ENCODE results near the gene AAMDC. TPM values are rescaled to one million over a fixed set of nuclear protein-coding genes. Genes with fewer than 3 reads are reported as not detected.
"Not testable (repeated sequence)": the region's sequence is repeated elsewhere in the genome, so short reads cannot be mapped to it uniquely, and the experiment has no call there.

The AAMDC gene
- total RNA-seq, 1 donor from 2014 or later = 30.0 TPM

DNA sequence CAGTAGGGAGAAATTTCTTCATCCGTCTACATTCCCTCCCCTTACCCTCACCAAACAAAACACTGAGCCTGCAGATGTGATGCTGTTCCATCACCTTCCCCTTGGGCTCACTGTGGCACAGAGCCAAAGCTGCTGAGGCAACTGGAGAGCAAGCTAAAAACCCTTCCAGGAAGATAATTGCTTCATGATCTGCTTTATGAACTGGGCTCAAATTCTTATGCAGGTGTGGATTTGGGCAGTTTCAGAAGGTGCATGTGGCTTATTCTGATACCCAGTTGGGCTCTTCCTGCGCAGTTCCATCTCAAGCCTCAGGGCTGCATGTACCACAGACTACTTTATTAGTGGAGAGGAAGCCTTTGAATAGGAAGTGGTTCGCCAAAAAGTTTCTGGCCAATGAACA is 58.3 kb downstream of the AAMDC start:
- Mint-ChIP-seq H3K9me3 (no peaks in the 10 kb centered on the region), H3K27ac (no peak overlapping the region), H3K4me3 (no peak overlapping the region), H3K27me3 (ENCODE audit: low read depth) (no peaks in the 10 kb centered on the region), H3K36me3 (peaks cover 11% of the 10 kb centered on the region), H3K4me1 (peaks cover 6% of the 10 kb centered on the region)
- TF ChIP-seq, protein P1, sequence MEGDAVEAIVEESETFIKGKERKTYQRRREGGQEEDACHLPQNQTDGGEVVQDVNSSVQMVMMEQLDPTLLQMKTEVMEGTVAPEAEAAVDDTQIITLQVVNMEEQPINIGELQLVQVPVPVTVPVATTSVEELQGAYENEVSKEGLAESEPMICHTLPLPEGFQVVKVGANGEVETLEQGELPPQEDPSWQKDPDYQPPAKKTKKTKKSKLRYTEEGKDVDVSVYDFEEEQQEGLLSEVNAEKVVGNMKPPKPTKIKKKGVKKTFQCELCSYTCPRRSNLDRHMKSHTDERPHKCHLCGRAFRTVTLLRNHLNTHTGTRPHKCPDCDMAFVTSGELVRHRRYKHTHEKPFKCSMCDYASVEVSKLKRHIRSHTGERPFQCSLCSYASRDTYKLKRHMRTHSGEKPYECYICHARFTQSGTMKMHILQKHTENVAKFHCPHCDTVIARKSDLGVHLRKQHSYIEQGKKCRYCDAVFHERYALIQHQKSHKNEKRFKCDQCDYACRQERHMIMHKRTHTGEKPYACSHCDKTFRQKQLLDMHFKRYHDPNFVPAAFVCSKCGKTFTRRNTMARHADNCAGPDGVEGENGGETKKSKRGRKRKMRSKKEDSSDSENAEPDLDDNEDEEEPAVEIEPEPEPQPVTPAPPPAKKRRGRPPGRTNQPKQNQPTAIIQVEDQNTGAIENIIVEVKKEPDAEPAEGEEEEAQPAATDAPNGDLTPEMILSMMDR (IDR thresholded peaks at IDR 0.05; ENCODE audit: unreplicated experiment) = no peak
- no peak for DNase-seq (ENCODE audit: low spot score in 2 of 2, unreplicated experiment in 2 of 2)

DNA sequence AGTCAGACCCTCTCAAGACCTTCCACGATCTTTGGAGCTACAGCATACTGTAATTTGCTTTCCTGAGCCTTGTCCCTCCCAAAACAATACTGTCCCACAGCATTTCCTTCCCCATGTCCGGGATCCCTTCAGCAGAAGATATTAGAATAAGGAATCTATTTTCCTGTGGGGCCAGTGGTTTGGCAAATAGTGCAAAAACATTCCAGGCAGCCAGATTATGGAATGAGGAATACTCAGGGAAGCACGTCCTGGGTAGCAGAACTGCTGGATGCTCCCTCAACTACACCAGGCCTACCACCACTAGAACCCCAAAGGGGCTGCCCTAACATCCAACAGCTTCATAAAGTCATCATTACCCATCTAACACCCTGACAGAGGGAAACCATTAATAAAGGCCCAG is 61.5 kb downstream of the AAMDC start:
- DNase-seq (ENCODE audit: low spot score in 2 of 2, unreplicated experiment in 2 of 2) = no peak
- Mint-ChIP-seq H3K27ac (no peak overlapping the region), H3K9me3 (no peaks in the 10 kb centered on the region), H3K4me1 (peaks cover 7% of the 10 kb centered on the region), H3K27me3 (ENCODE audit: low read depth) (no peaks in the 10 kb centered on the region), H3K36me3 (peaks cover 23% of the 10 kb centered on the region), H3K4me3 (no peak overlapping the region)
- TF ChIP-seq, protein P1 (IDR thresholded peaks at IDR 0.05; ENCODE audit: unreplicated experiment) = no peak

DNA sequence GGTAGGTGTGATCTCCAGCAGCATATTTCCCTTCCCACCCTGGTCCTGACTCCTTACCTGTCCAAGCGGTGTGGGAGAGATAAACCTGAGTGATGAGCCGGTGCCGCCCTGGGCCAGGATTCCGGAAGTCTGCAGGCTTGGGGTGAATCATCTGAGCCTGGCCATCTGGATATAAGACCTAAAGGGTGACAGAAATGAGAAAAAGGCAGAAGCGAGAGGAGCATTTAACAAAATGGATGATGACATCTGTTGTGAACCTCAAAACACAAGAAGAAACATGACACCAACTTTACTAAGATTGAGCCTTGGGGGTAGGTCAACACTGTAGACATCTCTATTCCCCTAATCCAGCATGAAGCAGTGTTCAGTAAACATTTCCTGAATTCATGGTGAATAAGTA is 62.8 kb downstream of the AAMDC start:
- Mint-ChIP-seq H3K27me3 (ENCODE audit: low read depth) (no peaks in the 10 kb centered on the region), H3K27ac (peak overlapping the region; percentile 60), H3K9me3 (no peaks in the 10 kb centered on the region), H3K36me3 (peaks cover 32% of the 10 kb centered on the region), H3K4me3 (no peak overlapping the region), H3K4me1 (peaks cover 7% of the 10 kb centered on the region)
- TF ChIP-seq, protein P1 (IDR thresholded peaks at IDR 0.05; ENCODE audit: unreplicated experiment) = no peak
- DNase-seq (ENCODE audit: low spot score in 2 of 2, unreplicated experiment in 2 of 2) = no peak

DNA sequence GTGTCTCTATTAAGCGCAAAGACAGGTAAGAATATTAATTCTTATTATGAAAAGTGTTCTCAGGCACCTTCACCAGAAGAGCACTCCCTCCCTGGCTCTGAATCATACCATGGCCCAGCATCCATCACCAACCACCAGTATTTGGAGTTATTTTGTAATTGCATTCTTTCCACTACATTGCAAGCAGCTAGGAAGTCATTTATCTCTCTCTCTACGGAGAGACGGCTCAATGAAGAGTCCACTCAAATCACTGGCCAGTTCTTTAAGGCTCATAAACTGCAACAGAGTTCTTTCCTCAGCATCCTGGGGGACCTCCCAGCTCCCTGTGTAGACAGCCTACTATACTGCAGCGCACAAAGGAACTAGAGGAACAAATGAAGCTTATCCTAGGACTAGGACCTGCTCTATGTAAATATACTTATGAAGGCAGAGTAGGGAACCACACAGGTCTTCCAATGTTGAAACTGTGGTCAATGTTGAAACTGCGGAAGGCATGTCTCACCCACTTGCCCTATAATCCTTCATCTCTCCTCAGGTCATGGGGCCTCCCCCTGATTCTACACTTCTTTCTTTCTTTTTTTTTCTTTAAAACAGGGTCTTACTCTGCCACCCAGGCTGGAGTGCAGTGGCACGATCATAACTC is 63.4 kb downstream of the AAMDC start:
- H3K4me1 Mint-ChIP-seq = peaks cover 7% of the 10 kb centered on the region
- no peaks in the 10 kb centered on the region for H3K27me3 Mint-ChIP-seq (ENCODE audit: low read depth)
- peak overlapping the region; percentile 43 for H3K27ac Mint-ChIP-seq
- H3K36me3 Mint-ChIP-seq = peaks cover 32% of the 10 kb centered on the region
- H3K9me3 Mint-ChIP-seq = no peaks in the 10 kb centered on the region
- DNase-seq (ENCODE audit: low spot score in 2 of 2, unreplicated experiment in 2 of 2) = no peak
- H3K4me3 Mint-ChIP-seq = no peak overlapping the region
- TF ChIP-seq, protein P1 (IDR thresholded peaks at IDR 0.05; ENCODE audit: unreplicated experiment) = no peak

DNA sequence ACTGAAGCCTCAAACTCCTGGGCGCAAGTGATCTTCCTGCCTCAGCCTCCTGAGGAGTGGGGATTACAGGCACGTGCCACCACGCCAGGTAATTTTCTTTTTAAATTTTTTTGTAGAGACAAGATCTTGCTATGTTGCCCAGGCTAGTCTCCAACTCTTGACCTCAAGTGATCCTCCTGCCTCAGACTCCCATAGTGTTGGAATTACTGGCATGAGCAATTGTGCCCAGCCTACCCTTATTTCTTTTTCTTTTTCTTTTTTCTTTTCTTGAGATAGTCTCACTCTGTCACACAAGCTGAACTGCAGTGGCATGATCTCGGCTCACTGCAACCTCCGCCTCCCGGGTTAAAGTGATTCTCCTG is 63.9 kb downstream of the AAMDC start:
- Mint-ChIP-seq H3K4me1 (peaks cover 7% of the 10 kb centered on the region), H3K4me3 (no peak overlapping the region), H3K36me3 (peaks cover 36% of the 10 kb centered on the region), H3K27me3 (ENCODE audit: low read depth) (no peaks in the 10 kb centered on the region), H3K9me3 (no peaks in the 10 kb centered on the region), H3K27ac (no peak overlapping the region)
- DNase-seq (ENCODE audit: low spot score in 2 of 2, unreplicated experiment in 2 of 2) = no peak
- TF ChIP-seq, protein P1 (IDR thresholded peaks at IDR 0.05; ENCODE audit: unreplicated experiment) = no peak

DNA sequence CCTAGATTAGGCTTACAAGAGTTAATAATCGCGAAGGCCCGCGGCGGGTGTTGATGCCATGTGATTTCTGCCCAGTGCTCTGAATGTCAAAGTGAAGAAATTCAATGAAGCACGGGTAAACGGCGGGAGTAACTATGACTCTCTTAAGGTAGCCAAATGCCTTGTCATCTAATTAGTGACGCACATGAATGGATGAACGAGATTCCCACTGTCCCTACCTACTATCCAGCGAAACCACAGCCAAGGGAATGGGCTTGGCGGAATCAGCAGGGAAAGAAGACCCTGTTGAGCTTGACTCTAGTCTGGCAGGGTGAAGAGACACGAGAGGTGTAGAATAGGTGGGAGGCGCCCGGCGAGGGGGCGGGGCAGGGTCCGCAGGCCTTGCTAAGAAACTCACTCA is 65.5 kb downstream of the AAMDC start:
- TF ChIP-seq, protein P1 (IDR thresholded peaks at IDR 0.05; ENCODE audit: unreplicated experiment) = no peak
- H3K4me1 Mint-ChIP-seq = peaks cover 7% of the 10 kb centered on the region
- no peak for DNase-seq (ENCODE audit: low spot score in 2 of 2, unreplicated experiment in 2 of 2)
- peaks cover 48% of the 10 kb centered on the region for H3K36me3 Mint-ChIP-seq
- no peaks in the 10 kb centered on the region for H3K27me3 Mint-ChIP-seq (ENCODE audit: low read depth)
- H3K4me3 Mint-ChIP-seq = no peak overlapping the region
- no peak overlapping the region for H3K27ac Mint-ChIP-seq
- H3K9me3 Mint-ChIP-seq = no peaks in the 10 kb centered on the region

DNA sequence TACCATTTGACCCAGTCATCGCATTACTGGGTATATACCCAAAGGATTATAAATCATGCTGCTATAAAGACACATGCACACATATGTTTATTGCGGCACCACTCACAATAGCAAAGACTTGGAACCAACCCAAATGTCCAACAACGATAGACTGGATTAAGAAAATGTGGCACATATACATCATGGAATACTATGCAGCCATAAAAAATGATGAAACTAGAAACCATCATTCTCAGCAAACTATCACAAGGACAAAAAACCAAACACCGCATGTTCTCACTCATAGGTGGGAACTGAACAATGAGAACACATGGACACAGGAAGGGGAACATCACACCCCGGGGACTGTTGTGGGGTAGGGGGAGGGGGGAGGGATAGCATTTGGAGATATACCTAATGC is 68.1 kb downstream of the AAMDC start:
- H3K4me3 Mint-ChIP-seq; H3K4me1 Mint-ChIP-seq; H3K27ac Mint-ChIP-seq; H3K27me3 Mint-ChIP-seq (ENCODE audit: low read depth); H3K9me3 Mint-ChIP-seq; DNase-seq (ENCODE audit: low spot score in 2 of 2, unreplicated experiment in 2 of 2): not testable (repeated sequence)
- peaks cover 46% of the 10 kb centered on the region for H3K36me3 Mint-ChIP-seq

DNA sequence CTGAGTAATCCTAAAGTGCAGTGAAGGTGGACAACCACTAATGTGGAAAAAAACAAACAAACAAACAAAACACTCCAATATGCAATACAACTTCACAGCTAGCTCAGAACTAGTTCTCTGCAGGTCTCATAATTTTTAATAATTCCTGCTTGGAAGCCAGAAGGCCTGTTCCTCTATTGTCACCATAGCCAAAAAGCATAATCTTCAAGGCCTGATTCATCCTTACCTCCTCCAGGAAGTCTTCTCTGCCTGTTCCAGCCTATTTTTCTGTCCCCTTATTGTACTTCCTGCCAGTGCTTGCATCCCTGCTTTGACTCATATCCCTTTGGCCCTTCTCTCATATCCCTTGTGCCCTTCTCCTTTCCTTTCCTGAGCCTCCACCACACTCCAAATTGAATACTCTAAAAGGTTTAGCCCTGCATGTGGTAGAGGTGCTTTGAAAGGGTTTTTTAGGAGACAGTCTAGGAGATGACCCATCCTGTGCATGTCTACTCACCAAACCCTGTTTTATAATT is 69.2 kb downstream of the AAMDC start:
- not testable (repeated sequence) for H3K27me3 Mint-ChIP-seq (ENCODE audit: low read depth); H3K27ac Mint-ChIP-seq; H3K4me3 Mint-ChIP-seq; H3K4me1 Mint-ChIP-seq; H3K9me3 Mint-ChIP-seq; DNase-seq (ENCODE audit: low spot score in 2 of 2, unreplicated experiment in 2 of 2)
- peaks cover 46% of the 10 kb centered on the region for H3K36me3 Mint-ChIP-seq

All from mesothelial cell of epicardium (in vitro differentiated cells).